Endodermal cell (in vitro differentiated cells): ENCODE results near the gene PITPNC1. TPM values are rescaled to one million over a fixed set of nuclear protein-coding genes. Genes with fewer than 3 reads are reported as not detected.
"Not testable (repeated sequence)": the region's sequence is repeated elsewhere in the genome, so short reads cannot be mapped to it uniquely, and the experiment has no call there.

ENCODE experiments used
- DNase-seq: peaks from one replicate; pipeline ENCODE4 v3.0.0-alpha.2; 2017
- H3K27ac ChIP-seq: 2 replicates; pipeline ENCODE4 v1.5.1; 2013; ENCODE audit warnings: mild to moderate bottlenecking, low read depth, low read length, moderate library complexity
- H3K27me3 ChIP-seq: 2 replicates; pipeline ENCODE4 v1.6.1; 2013; ENCODE audit warnings: mild to moderate bottlenecking, low read length, moderate library complexity; ENCODE audit not compliant: insufficient read depth, control insufficient read depth, poor library complexity, severe bottlenecking
- H3K36me3 ChIP-seq: 2 replicates; pipeline ENCODE4 v1.7.0; 2013; ENCODE audit warnings: mild to moderate bottlenecking, low read length, moderate library complexity; ENCODE audit not compliant: control insufficient read depth, insufficient read depth
- H3K4me1 ChIP-seq: one replicate; pipeline ENCODE4 v1.7.0; 2013; ENCODE audit warnings: low read length; ENCODE audit not compliant: control insufficient read depth, insufficient read depth
- H3K4me3 ChIP-seq: 2 replicates; pipeline ENCODE4 v1.5.1; 2013; ENCODE audit warnings: mild to moderate bottlenecking, low read length, moderate library complexity
- H3K9ac ChIP-seq: 2 replicates; pipeline ENCODE4 v1.6.1; 2013; ENCODE audit warnings: mild to moderate bottlenecking, low read length, moderate library complexity; ENCODE audit not compliant: poor library complexity, severe bottlenecking; ENCODE audit errors: extremely low read depth
- H3K9me3 ChIP-seq: 2 replicates; pipeline ENCODE4 v1.6.1; 2013; ENCODE audit warnings: mild to moderate bottlenecking, low read length, moderate library complexity; ENCODE audit not compliant: control insufficient read depth
- H3K27ac Mint-ChIP-seq: 2 replicates; pipeline ENCODE4 v1.8.0; 2020; ENCODE audit warnings: mixed read lengths
- H3K27me3 Mint-ChIP-seq: 2 replicates; pipeline ENCODE4 v1.8.0; 2021; ENCODE audit warnings: mild to moderate bottlenecking, mixed read lengths; ENCODE audit not compliant: insufficient read depth
- H3K36me3 Mint-ChIP-seq: 2 replicates; pipeline ENCODE4 v1.8.0; 2020; ENCODE audit warnings: low read depth, mixed read lengths
- H3K4me1 Mint-ChIP-seq: 2 replicates; pipeline ENCODE4 v1.8.0; 2020; ENCODE audit warnings: mixed read lengths
- H3K4me3 Mint-ChIP-seq: 2 replicates; pipeline ENCODE4 v1.8.0; 2020; ENCODE audit warnings: mild to moderate bottlenecking, moderate library complexity, mixed read lengths
- H3K9me3 Mint-ChIP-seq: 2 replicates; pipeline ENCODE4 v1.8.0; 2020; ENCODE audit warnings: mild to moderate bottlenecking, mixed read lengths
- CTCF ChIP-seq: fragments of 200-600 bp; sonication (generic); conservative IDR thresholded peaks from 2 replicates; pipeline ENCODE4 v1.5.0; 2021; ENCODE audit warnings: antibody characterized with exemption, mild to moderate bottlenecking
- WGBS, 2 experiments: methylation state at CpG; one replicate each; pipeline versions ENCODE4 v1.1.5 to v1.1.7; 2013; ENCODE audit warnings: missing lambda C conversion rate in 2 of 2, mixed read lengths in 1 of 2; ENCODE audit not compliant: insufficient coverage in 1 of 2, insufficient read length in 1 of 2; 5-methylcytosine and 5-hydroxymethylcytosine counted together
- long read RNA-seq, 4 experiments: library from polyadenylated mRNA in 2 of 4; library from RNA in 1 of 4; library from capped mRNA in 1 of 4; stranded (forward) in 3 of 4; unstranded in 1 of 4; transcript quantifications; one replicate each; pipeline ENCODE4 v2.0.0, GENCODE V29; 2020 to 2021; ENCODE audit warnings: inconsistent platforms in 1 of 4
- polyA plus RNA-seq, 2 experiments: library from polyadenylated mRNA; stranded (reverse); fragments of 50-300 nt; gene quantifications; one replicate each; pipeline ENCODE4 v1.2.3, GENCODE V29; 2013
- total RNA-seq, 2 donors: library from RNA; stranded (reverse); fragmentation: NEBNext Ultra II Directional in 1 of 2; extraction: Animal tissue kit (Norgen Biotek cat#: 25700) in 1 of 2; gene quantifications; 2 replicates in 1 of 2; 3 replicates in 1 of 2; pipeline ENCODE4 v1.2.1, GENCODE V29; 2021

PITPNC1 gene
- total RNA-seq, result 10 to 100 TPM; 28.9 to 36.4 TPM
- polyA plus RNA-seq (2013, experiment 1 of 2), result 16.3 TPM
- polyA plus RNA-seq (2013, experiment 2 of 2), result 15.6 TPM
- long read RNA-seq, experiment 1, partial matches to known transcripts, result 1 of 10 reads
- long read RNA-seq, experiment 1, other reads (novel, unspliced or antisense), result 9 of 10 reads
- long read RNA-seq, experiment 2, partial matches to known transcripts, result 4 of 43 reads
- long read RNA-seq, experiment 2, other reads (novel, unspliced or antisense), result 39 of 43 reads
- long read RNA-seq, experiment 3, partial matches to known transcripts, result 0 of 10 reads
- long read RNA-seq, experiment 3, other reads (novel, unspliced or antisense), result 10 of 10 reads
- long read RNA-seq, experiment 4, partial matches to known transcripts, result 5 of 14 reads
- long read RNA-seq, experiment 4, other reads (novel, unspliced or antisense), result 9 of 14 reads

- Histone ChIP-seq H3K27me3 (no peaks in the 10 kb centered on the region), H3K27ac (peak within 1 kb of the TSS; percentile 84), H3K4me1 (no peaks in the 10 kb centered on the region), H3K36me3 (no peaks in the 10 kb centered on the region), H3K9me3 (peaks cover 8% of the 10 kb centered on the region), H3K4me3 (peak within 1 kb of the TSS; percentile 90), H3K9ac (peak within 1 kb of the TSS; percentile 69)
- H3K36me3 Mint-ChIP-seq, result peaks cover 19% of the 10 kb centered on the region
- peak within 1 kb of the TSS; percentile 97 for H3K27ac Mint-ChIP-seq
- WGBS, 2 experiments, result 0 to 1% methylated on average over 20 to 56 of the region's 56 CpGs
- peaks cover 25% of the 10 kb centered on the region for H3K4me1 Mint-ChIP-seq
- TF ChIP-seq CTCF, result peak; percentile 20
- DNase-seq, result peak; percentile 98
- peaks cover 11% of the 10 kb centered on the region for H3K9me3 Mint-ChIP-seq
- H3K4me3 Mint-ChIP-seq, result peak within 1 kb of the TSS; percentile 82
- H3K27me3 Mint-ChIP-seq, result no peaks in the 10 kb centered on the region
Observed at GRCh38 chr17:67376737-67377487, at the start of gene PITPNC1. Gene PITPNC1 (plus strand): TSS chr17:67377281.

DNA sequence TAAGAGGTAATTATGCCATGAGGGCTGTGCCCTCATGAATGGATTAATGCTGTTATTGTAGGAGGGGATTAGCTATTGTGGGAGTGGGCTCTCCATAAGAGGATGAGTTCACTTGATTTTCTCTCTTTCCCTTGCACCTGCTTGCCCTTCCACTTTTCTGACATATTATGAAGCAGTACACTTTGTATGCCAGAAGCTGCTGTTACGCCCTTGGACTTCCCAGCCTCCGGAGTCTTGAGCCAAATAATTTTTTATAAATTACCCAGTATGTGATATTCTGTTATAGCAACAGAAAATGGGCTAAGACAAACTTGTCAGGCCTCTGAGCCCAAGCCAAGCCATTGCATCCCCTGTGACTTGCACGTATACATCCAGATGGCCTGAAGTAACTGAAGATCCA lies 49.1 kb upstream of the PITPNC1 start:
- DNase-seq, result no peak
- H3K9me3 Mint-ChIP-seq, result peaks cover 35% of the 10 kb centered on the region

DNA sequence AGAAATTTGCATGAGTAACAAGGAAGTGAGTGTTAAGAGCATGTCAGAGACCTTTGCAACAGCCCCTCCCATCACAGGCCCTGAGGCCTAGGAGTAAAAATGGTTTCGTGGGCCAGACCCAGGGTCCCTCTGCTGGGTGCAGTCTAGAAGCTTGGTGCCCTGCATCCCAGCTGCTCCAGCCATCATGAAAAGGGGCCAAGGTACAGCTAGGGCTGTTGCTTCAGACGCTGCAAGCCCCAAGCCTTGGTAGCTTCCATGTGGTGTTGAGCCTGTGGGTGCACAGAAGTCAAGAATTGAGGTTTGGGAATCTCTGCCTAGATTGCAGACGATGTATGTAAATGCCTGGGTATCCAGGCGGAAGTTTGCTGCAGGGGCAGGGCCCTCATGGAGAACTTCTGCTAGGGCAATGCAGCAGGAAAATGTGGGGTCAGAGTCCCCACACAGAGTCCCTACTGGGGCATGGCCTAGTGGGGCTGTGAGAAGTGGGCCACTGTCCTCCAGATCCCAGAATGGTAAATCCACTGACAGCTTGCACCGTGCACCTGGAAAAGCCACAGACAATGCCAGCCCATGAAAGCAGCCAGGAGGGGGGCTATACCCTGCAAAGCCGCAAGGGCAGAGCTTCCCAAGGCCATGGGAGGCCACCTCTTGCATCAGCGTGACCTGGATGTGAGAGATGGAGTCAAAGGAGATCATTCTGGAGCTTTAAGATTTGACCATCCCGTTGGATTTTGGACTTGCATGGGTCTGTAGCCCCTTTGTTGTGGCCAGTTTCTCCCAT lies 45.5 kb upstream of the PITPNC1 start:
- not testable (repeated sequence) for H3K36me3 ChIP-seq, H3K4me1 ChIP-seq, H3K9me3 ChIP-seq, H3K27me3 Mint-ChIP-seq, H3K4me3 Mint-ChIP-seq, H3K27ac Mint-ChIP-seq, H3K9ac ChIP-seq, H3K27ac ChIP-seq, H3K27me3 ChIP-seq, H3K4me3 ChIP-seq, H3K36me3 Mint-ChIP-seq
- DNase-seq, result peak; percentile 56
- Mint-ChIP-seq H3K4me1 (peaks cover 15% of the 10 kb centered on the region), H3K9me3 (peaks cover 43% of the 10 kb centered on the region)
- WGBS, 2 experiments, result 91 to 94% methylated on average over 5 to 8 of the region's 8 CpGs

More for the DNA sequence above, 49.1 kb upstream of the PITPNC1 start:
- H3K9me3 ChIP-seq, result no peaks in the 10 kb centered on the region
- 80 to 93% methylated on average over 1 to 3 of the region's 3 CpGs for WGBS, 2 experiments
- H3K4me3 Mint-ChIP-seq, result no peak overlapping the region
- H3K36me3 Mint-ChIP-seq, result peaks cover 2% of the 10 kb centered on the region
- H3K4me3 ChIP-seq, result no peak overlapping the region
- peaks cover 12% of the 10 kb centered on the region for H3K4me1 Mint-ChIP-seq
- TF ChIP-seq CTCF, result no peak
- H3K27ac ChIP-seq, result no peak overlapping the region
- no peaks in the 10 kb centered on the region for H3K27me3 Mint-ChIP-seq
- H3K36me3 ChIP-seq, result no peaks in the 10 kb centered on the region
- no peaks in the 10 kb centered on the region for H3K4me1 ChIP-seq
- H3K9ac ChIP-seq, result no peak overlapping the region
- H3K27me3 ChIP-seq, result no peaks in the 10 kb centered on the region
- no peak overlapping the region for H3K27ac Mint-ChIP-seq

- H3K27me3 ChIP-seq, H3K4me3 Mint-ChIP-seq, H3K27me3 Mint-ChIP-seq, H3K27ac ChIP-seq, H3K4me3 ChIP-seq, H3K36me3 Mint-ChIP-seq, H3K27ac Mint-ChIP-seq, H3K4me1 ChIP-seq, H3K9me3 ChIP-seq, H3K36me3 ChIP-seq, H3K9ac ChIP-seq: not testable (repeated sequence)
- 93 to 100% methylated on average over 1 of the region's 1 CpG for WGBS, 2 experiments
- DNase-seq, result peak; percentile 20
- Mint-ChIP-seq H3K4me1 (peaks cover 12% of the 10 kb centered on the region), H3K9me3 (peaks cover 47% of the 10 kb centered on the region)
Observed at GRCh38 chr17:67332162-67332508, 44.9 kb upstream of the PITPNC1 start.
